Astrocyte of the cerebellum (primary cell): Measurements from ENCODE around the gene TTLL5.

Experiments used
- DNase-seq: peaks from one replicate; pipeline ENCODE4 v3.0.0-alpha.2; 2011; ENCODE audit warnings: low read depth
- H3K4me3 ChIP-seq: 2 replicates; pipeline ENCODE4 v1.5.1; 2011; ENCODE audit warnings: mild to moderate bottlenecking, low read depth, low read length, moderate library complexity
- CTCF ChIP-seq: IDR thresholded peaks from 2 replicates; pipeline ENCODE4 v1.5.1; 2012; ENCODE audit warnings: low read length, low read depth, moderate library complexity, mild to moderate bottlenecking; ENCODE audit errors: missing control alignments
- in situ Hi-C: cut with HindIII; loops from 2 replicates; pipeline ENCODE4 v1.10.0; 2017; ENCODE audit warnings: low sequenced_read_pairs

Gene TTLL5

GRCh38 chr14:75715926-75716780 lies 55.1 kb downstream of the TTLL5 start:
- H3K4me3 ChIP-seq = no peak overlapping the region
- TF ChIP-seq CTCF = no peak
- DNase-seq = no peak
- in situ Hi-C loops = loop anchor here (5.0 to 25.0 kb wide), 2 partner anchors 46 to 421 kb away; no protein-coding TSS in a partner anchor

DNA sequence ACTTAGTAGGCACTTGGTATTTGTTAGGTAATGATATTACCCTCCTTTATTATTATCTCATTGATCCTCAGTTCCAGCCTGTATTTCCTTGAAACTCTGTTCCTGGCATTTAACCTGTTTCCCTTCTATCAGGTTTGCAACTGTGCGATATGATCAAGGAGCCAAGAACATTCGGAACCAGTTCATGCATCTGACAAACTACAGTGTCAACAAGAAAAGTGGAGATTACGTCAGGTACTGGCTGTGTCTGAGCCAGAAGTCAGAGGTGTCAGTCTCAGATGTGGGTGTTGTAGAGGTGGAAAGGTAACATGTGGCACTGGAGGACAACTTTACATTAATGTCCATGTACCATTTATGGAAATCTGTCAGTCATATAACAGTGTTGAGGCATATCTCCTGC lies 56.7 kb downstream of the TTLL5 start:
- in situ Hi-C loops = loop anchor here (5.0 to 25.0 kb wide), 2 partner anchors 45 to 420 kb away; no protein-coding TSS in a partner anchor
- H3K4me3 ChIP-seq = no peak overlapping the region
- no peak for DNase-seq
- no peak for TF ChIP-seq CTCF

DNA sequence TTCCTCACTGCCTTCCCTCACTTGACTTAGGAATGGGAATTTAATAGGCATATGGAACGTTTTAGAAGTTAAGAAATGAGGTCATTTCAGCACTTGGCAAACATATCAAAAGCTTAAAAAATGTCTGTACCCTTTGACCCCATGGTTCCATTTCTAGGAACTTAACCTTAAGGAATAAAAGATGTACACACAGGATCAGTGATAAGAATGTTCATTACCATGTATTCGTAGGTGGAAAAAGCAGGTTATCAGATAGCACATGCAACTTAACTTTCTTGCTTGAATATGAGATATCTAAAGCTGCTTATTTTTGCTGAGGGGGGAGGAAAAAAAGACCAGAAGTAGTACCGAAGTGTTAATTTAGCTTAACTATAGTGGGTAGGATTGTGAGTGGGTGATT lies 57.2 kb downstream of the TTLL5 start:
- TF ChIP-seq CTCF = no peak
- no peak overlapping the region for H3K4me3 ChIP-seq
- no peak for DNase-seq
- in situ Hi-C loops = loop anchor here (5.0 to 25.0 kb wide), 2 partner anchors 44 to 419 kb away; no protein-coding TSS in a partner anchor

DNA sequence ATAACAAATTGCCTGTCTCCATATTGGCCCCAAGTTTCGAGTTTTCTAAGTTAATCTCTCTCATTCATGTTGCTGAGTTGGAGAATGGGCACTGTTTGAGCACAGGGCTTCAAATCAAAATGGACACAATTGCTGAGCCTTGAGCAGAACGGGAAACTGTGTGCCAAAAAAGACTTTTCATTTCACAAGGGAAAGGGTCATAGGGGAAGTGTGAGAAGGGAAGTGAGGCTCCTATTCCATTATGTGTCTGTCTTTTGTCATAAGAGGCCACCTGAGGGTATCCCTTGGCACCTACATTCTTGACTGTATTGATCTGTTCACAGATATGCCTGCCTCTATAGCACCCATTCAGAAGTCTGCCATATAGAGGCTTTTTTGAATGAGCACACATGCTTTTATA lies 59.1 kb downstream of the TTLL5 start:
- in situ Hi-C loops = loop anchor here (5.0 to 25.0 kb wide), 2 partner anchors 92 to 417 kb away; no protein-coding TSS in a partner anchor
- no peak for TF ChIP-seq CTCF
- no peak overlapping the region for H3K4me3 ChIP-seq
- DNase-seq = no peak

DNA sequence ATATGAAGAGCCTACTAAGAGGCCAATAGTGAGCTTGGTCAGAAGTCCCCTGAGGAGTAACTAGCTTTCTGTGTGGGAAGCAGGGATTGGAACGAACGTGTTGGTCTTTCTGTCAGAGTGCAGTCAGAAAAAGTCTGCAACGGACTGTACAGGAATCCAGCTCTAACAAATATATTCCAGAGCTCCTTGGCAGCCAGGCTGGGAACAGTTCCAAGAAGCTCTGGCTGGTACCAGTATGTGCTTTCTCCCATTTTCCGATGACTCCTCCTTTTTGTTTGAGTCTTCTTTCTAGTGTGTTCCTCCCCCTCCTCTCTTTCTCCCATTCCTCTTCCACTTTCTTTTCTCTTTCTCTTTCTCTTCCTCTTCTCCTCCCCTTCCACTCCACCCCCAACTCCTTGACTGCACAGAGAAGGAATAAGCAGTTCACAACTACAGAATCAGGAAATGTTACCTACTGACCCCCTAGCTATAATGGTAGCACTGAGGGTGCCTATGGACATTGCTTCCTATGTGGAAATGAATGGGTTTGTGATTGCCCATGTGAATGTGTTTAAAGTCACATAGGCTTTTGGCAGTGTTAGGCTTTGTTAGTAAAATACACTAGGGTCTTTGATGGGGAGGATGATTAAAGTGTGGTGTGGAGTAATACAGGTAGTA lies 59.9 kb downstream of the TTLL5 start:
- in situ Hi-C loops = loop anchor here (5.0 to 25.0 kb wide), 2 partner anchors 91 to 416 kb away; no protein-coding TSS in a partner anchor
- TF ChIP-seq CTCF = no peak
- no peak overlapping the region for H3K4me3 ChIP-seq
- no peak for DNase-seq

DNA sequence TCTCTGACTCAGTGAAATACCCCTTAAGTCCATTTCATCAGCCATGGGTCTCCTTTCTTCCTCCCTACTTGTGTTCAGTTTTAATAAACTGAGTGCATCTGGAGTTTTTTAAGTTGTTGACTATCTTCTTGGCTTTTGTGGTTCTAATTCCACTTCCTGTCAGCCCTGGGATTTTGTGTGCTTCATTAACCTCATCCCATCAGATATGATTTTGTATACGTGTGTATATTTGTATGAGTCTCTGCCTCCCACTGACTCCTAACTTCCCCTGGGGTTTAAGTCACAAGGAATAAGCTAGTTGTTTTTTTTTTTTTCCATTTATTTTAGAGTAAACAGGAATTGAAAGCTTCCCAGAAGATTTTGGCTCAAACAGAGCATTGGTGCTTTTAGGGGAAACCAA lies 62.7 kb downstream of the TTLL5 start:
- no peak for DNase-seq
- in situ Hi-C loops = loop anchor here (5.0 to 25.0 kb wide), 2 partner anchors 89 to 414 kb away; no protein-coding TSS in a partner anchor
- TF ChIP-seq CTCF = no peak
- H3K4me3 ChIP-seq = no peak overlapping the region
